Stimulated activated CD4-positive, alpha-beta T cell treated with anti-CD3 and anti-CD28 coated beads, Interleukin-2, amount 100 ng/mL, for 4 hours (primary cell): Measurements from ENCODE around the gene C2orf69.

Source experiments
- DNase-seq: peaks from one replicate; pipeline ENCODE4 v3.0.0-alpha.2; 2020; ENCODE audit warnings: low read depth

C2orf69 gene

GRCh38 chr2:199916980-199917379 lies 5.9 kb downstream of the C2orf69 start:
- no peak for DNase-seq

- DNase-seq = no peak
These were observed 11.8 kb downstream of the C2orf69 start for GRCh38 chr2:199922856-199923255.

- no peak for DNase-seq
These were observed 12.8 kb downstream of the C2orf69 start for GRCh38 chr2:199923924-199924323.

GRCh38 chr2:199926806-199927205 lies 15.7 kb downstream of the C2orf69 start:
- DNase-seq = no peak

- no peak for DNase-seq
These were observed 17.1 kb downstream of the C2orf69 start for GRCh38 chr2:199928226-199928625.

- DNase-seq = no peak
These were observed 17.5 kb downstream of the C2orf69 start for GRCh38 chr2:199928626-199929025.

- no peak for DNase-seq
These were observed 18.2 kb downstream of the C2orf69 start for GRCh38 chr2:199929262-199929661.

GRCh38 chr2:199932312-199932855 lies 21.3 kb downstream of the C2orf69 start:
- DNase-seq = no peak

- DNase-seq = no peak
These were observed 22.4 kb downstream of the C2orf69 start for GRCh38 chr2:199933466-199933865.

GRCh38 chr2:199936554-199936953 lies 25.5 kb downstream of the C2orf69 start:
- no peak for DNase-seq

GRCh38 chr2:199940373-199940772 lies 29.3 kb downstream of the C2orf69 start:
- no peak for DNase-seq

- DNase-seq = no peak
These were observed 32.3 kb downstream of the C2orf69 start for GRCh38 chr2:199943373-199943772.

GRCh38 chr2:199946196-199946595 lies 35.1 kb downstream of the C2orf69 start:
- no peak for DNase-seq

GRCh38 chr2:199946836-199947235 lies 35.7 kb downstream of the C2orf69 start:
- DNase-seq = no peak

- DNase-seq = no peak
These were observed 39.3 kb downstream of the C2orf69 start for GRCh38 chr2:199950396-199950795.

GRCh38 chr2:199951023-199951422 lies 39.9 kb downstream of the C2orf69 start:
- DNase-seq = no peak

GRCh38 chr2:199955007-199955338 lies 43.9 kb downstream of the C2orf69 start:
- no peak for DNase-seq

- DNase-seq = peak; percentile 65
These were observed 44.4 kb downstream of the C2orf69 start, which contains the start of the genes MAIP1 and TYW5 for GRCh38 chr2:199955339-199956061. Gene MAIP1 (plus strand): TSS chr2:199955582. CDS start chr2:199955799, 217 bp downstream. Gene TYW5 (minus strand): TSS chr2:199955491. CDS start chr2:199955470, 21 bp downstream.

- no peak for DNase-seq
These were observed 44.9 kb downstream of the C2orf69 start for GRCh38 chr2:199956062-199956380.

GRCh38 chr2:199958014-199958413 lies 46.9 kb downstream of the C2orf69 start:
- DNase-seq = no peak

- DNase-seq = no peak
These were observed 51.1 kb downstream of the C2orf69 start for GRCh38 chr2:199962203-199962602.

GRCh38 chr2:199966405-199966804 lies 55.3 kb downstream of the C2orf69 start:
- no peak for DNase-seq

GRCh38 chr2:199966976-199967375 lies 55.9 kb downstream of the C2orf69 start:
- DNase-seq = no peak

GRCh38 chr2:199968126-199968525 lies 57.0 kb downstream of the C2orf69 start:
- no peak for DNase-seq
